Testis (tissue), 2 donors: ENCODE measurements around the gene STK24.

Experiments
- POLR2A ChIP-seq: fragments of 450-650 bp; IDR thresholded peaks from one replicate; pipeline ENCODE4 v1.6.1; 2017; ENCODE audit warnings: antibody characterized with exemption, mild to moderate bottlenecking, moderate library complexity
- TF ChIP-seq, protein P1 (sequence below), 3 experiments: fragments of 450-650 bp in 2 of 3; fragments of 200-600 bp in 1 of 3; sonication (generic) in 1 of 3; IDR thresholded peaks; one replicate each; pipeline ENCODE4 v1.5.1; 2016 to 2019; ENCODE audit warnings: antibody characterized with exemption in 3 of 3, mild to moderate bottlenecking in 2 of 3, moderate library complexity in 1 of 3

DNA sequence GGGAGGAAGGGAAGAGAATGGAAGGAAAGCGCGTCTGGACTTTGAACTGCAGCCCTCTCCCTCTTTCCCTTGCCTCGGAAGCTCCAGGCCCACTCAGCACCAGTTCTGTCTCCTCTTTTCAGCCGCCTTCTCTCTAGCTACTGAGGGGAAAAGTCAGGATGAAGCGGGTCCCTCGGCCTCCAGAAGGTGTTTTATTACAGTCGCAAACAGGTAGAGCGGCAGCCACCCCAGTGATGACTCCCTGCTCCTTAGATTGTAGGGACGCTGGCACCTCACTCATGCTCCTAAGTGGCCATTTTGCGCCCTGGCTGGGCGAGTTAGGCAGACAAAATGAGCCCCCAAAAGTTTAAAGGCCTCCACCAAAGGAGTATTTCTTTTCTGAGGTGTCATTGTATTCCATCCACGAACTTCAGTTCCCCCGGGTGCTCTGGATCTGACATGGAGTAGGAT is 954 bp upstream of the STK24 start:
- TF ChIP-seq, protein P1, sequence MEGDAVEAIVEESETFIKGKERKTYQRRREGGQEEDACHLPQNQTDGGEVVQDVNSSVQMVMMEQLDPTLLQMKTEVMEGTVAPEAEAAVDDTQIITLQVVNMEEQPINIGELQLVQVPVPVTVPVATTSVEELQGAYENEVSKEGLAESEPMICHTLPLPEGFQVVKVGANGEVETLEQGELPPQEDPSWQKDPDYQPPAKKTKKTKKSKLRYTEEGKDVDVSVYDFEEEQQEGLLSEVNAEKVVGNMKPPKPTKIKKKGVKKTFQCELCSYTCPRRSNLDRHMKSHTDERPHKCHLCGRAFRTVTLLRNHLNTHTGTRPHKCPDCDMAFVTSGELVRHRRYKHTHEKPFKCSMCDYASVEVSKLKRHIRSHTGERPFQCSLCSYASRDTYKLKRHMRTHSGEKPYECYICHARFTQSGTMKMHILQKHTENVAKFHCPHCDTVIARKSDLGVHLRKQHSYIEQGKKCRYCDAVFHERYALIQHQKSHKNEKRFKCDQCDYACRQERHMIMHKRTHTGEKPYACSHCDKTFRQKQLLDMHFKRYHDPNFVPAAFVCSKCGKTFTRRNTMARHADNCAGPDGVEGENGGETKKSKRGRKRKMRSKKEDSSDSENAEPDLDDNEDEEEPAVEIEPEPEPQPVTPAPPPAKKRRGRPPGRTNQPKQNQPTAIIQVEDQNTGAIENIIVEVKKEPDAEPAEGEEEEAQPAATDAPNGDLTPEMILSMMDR (IDR thresholded peaks at IDR 0.05): no peak
- TF ChIP-seq POLR2A: no peak
